NCI-H2171 (cell line): ENCODE measurements around the gene PCSK4.
"Not testable (repeated sequence)": the region's sequence is repeated elsewhere in the genome, so short reads cannot be mapped to it uniquely, and the experiment has no call there.

ENCODE experiments used
- DNase-seq: peaks from one replicate; lab custom pipeline; 2025; lab: John Stamatoyannopoulos, UW

The PCSK4 gene

DNA sequence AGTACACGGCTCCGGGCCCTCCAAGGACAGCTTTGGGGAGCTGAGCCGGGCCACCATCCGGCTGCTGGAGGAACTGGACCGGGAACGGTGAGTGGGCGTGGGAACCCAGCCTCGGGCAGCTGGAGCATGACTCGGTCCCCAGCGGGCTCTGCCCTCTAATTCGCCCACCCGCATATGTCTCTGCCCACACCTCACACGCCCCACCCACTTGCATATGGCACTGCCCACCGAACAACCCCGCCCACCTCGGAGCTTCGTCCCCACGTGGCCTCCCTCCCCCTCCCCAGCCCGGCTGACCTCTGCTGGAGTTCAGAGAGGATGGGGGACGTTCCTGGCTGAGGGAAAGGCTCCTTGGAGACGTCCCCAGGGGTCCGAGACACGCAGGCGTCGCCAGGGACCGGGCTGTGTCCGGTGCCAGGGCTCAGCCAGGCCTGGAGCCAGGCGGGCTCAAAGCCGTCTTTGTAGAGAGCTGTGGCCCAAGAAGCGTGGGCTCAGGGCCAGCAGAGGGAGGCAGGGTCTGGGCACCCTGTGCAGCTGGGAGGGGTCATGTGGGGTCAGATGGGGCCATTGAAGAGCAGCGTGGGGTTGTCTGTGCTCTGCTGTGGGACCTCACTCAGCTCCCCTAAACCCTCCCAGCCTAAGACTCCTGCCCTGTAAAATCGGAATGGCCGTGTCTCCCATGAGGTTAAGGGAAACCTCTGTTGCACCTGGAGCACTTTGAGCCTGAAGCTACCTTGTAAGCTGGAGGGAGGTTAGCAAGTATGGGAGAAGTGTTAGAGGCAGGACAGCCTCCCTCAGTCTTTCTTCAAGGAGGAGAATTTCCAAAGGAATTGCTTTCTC, 36.4 kb downstream of the PCSK4 start:
- DNase-seq: no peak

DNA sequence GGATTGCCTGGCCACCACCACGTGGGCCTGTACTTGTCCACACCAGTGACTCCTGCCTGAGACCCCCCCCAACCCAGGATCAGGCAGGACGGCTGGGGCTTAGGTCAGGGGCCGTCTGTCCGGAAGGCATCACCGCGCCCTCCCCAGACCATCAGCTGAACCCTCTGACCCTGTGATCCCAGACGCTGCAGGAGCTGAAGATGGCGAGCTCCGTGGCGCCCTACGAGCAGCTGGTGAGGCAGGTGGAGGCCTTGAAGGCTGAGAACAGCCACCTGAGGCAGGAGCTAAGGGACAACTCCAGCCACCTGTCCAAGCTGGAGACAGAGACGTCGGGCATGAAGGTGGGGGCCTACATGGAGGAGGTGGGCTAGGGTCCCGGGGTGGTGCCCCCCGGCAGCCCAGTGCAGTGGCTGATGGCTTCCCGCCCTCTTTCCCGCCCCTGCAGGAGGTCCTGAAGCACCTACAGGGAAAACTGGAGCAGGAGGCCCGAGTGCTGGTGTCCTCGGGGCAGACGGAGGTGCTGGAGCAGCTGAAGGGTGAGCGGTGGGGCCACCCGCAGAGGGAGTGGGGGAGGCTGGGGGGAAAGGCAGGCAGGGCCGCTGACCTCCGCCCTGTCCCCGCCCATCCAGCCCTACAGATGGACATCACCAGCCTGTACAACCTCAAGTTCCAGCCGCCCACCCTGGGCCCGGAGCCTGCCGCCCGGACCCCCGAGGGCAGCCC, 37.2 kb downstream of the PCSK4 start:
- DNase-seq: no peak

DNA sequence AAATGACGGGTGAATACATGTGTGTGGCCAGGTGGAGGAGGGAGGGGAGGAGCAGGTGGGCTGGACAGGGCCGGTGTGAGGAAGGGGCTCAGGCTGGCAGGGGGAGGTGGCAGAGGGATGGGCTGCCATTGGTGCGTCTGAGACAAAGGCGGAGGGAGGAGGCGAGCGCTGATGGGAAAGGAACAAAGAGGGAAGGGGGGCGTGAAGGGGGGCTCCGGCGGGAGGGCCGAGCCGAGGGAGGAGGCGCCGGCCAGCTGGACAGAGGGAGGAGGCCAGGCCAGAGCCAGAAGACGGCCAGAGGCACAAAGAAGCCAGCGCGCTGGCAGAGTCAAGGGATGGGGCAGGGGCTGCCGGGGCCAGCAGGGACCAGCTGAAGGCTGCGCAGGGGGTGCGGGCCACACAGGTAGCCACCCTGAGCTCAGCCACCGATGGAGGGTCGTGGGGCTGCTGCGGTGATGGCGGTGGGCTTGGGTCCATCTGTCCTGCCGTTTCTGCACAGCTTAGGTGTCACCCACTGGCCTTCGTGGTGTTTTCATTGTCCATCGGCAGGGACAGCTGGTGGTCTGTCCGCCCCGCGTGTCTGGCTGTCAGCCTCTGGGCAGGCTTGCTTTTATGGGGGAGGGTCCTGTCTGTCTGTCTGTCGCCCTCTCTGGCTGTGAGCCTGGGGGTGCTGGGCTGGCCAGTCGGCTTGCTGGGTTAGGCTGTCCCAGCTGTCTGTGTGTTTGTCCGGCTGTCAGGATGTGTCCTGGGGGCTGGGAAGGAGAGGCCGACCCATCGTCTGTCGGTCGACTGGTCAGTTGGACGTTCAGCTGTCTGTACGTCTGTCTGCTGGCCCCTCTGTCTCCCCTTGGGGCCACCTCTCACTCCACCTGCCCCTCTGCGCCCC, 38.0 kb downstream of the PCSK4 start:
- no peak for DNase-seq

DNA sequence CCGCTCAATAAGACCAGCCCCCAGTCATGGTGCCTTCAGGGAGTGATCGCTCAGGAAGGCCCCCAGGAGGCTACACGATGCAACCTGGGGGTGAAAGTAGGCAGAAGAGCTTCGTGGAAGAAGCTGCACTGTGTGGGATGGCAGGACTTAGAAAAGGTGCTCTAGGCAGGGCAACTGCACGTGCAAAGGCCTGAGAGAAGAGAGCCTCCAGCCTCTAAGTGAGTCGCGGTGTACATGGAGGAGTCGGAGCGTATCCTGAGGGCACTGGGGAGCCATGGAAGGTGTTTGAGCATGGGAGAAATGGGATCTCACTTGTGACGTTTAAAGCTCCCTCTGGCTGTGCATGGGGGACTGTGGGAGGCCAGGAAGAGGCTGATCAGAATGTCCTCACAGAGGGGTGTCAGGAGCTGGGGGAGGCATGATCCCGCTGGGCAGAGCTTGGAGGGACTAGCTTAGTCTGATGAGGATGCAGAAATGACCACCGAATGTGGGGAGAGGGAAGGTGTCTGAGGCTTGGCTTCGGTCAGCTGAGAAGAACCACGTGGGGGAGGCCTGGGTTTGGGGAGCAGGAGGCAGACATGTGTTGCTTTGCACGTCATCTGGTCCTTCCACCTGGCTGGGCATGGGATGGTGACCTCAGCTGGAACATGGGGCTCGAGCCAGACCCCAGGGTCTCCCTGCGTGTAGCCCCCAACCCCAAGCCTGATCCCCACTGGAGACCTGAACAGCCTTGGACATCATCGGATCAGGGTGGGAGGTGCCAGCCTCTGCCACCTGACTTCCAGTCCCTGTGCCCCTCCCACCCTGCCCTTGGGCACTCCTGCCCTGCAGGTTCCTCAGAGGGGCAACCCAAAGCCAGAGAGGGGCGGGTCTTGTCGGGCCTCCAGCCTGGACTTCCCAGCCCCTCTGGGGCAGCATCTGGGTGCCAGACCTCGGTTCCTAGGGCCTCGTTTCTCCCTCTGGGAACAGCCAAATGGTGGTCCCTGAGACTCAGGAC, 39.1 kb downstream of the PCSK4 start:
- no peak for DNase-seq

DNA sequence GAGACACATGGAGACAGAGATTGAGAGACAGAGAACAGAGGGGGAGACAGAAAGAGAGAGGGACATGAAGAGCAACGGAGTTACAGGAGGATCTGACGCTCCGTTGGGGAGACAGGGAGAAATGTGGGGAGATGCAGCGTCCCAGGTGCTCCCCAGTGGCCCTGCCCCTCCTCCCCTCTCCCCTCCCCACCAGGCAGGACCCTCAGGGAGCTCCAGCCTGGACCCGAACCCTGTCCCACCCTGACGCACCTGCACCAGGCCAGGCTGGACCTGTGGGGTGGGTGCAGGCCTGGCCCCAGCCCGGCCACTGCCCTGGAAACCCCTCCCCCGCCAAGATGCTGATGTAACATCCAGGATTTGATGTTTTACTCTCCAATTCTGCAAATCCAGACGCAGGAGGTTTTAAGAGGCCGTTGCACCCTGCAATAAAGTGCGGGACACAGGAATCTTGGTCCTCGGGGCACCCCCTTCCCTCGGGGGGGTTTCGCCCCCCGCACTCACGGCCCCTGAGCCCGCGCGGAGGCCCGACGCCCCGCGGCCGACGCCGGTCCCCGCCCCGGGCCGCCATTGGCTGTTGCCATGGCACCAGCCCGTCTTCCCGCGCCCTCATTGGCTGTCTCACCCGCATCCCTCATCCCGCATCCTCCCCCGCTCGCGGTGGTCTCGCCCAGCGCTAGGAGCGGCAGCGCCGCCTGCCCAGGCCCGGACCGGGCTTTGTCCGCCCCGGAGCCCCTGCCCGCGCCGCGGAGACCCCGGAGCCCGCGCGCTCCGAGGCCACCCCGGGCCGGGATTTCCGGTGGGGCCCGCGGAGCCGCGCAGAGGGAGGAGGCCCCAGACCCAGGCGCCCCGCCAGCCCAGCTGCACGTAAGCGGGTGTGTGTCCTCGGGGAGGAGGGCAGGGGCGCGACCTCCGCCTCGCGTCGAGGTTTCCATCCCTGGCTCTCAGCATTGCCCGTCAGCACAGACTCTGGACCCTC, 40.4 kb downstream of the PCSK4 start, which contains the start of gene APC2:
APC2 (plus strand) TSS at position 655 of the 976 bp plus-strand sequence. CDS start 2,881 bp downstream, outside the sequence.
- peak; percentile 79 for DNase-seq

DNA sequence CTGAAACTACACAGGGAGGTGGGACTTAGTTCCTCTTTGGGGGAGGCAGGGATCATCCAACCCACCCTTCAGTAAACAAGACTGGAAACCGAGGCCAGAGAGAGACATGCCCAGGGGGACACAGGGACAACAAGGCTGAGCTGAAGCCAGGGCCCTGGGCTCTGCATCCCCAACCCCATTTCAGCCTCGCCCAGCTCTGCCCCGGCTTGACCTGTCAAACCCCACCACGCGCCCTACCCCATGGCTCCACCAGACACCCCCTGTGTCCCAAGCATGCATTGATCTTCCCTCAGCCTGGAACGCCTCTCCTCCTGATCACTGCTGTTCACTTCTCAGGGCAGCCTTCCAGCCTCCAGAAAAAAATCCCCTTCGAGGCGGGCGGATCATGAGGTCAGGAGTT, 42.2 kb downstream of the PCSK4 start:
- DNase-seq: no peak

DNA sequence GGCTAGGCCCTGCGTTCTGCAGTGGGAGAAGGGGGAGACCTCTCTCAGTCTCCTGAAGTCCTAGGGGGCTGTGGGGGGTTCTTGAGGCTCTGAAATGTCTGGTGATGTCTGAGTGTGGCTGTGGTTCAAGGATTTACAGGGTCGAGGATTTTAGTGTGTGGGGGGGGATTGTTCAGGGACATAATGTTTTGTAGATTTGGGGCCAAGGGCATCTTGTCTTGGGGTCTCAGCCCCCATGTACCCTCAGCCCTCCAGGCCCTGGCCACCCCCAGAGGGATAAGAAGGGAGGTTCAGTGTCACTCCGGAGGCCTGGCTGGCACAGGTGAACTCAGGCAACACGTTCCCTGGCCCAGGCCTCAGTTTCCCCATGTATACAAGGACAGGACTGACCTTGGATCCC, 42.6 kb downstream of the PCSK4 start:
- no peak for DNase-seq

DNA sequence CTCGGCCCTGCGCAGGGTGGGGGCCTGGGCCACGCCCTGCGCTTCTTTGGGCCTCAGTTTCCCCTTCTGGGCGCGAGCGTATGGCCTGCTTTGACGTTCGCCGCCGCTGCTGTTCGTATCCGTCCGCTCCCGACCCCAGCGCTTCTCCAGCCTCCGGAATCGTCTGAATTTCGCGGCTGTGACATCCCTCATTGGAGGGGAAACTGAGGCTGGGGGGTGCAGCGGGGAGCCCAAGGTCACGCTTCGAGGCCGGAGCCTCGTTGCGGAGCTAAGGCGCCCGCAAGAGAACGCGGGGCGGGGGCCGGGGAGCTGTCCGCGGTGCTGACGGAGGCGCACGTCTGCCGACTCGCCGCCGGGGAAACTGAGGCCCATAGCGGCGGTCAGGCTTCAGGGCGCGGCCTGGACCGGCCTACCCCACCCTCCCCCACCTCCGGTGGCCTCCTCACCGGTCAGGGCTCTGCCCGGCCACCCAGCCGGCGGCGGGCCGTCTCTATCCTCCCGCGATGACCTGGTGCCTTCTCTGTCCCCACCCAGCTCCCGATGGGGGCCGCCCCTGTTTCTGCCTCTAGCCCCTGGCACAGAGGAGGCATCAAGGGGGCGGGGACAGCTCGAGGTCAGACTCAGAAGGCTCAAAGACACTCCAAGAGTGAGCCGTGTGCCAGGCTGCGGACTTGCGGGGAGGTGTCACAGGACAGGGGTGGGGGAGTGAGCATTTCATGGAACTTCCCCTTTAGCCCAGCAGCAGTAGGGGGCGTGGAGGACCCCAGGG, 43.3 kb downstream of the PCSK4 start:
- no peak for DNase-seq

DNA sequence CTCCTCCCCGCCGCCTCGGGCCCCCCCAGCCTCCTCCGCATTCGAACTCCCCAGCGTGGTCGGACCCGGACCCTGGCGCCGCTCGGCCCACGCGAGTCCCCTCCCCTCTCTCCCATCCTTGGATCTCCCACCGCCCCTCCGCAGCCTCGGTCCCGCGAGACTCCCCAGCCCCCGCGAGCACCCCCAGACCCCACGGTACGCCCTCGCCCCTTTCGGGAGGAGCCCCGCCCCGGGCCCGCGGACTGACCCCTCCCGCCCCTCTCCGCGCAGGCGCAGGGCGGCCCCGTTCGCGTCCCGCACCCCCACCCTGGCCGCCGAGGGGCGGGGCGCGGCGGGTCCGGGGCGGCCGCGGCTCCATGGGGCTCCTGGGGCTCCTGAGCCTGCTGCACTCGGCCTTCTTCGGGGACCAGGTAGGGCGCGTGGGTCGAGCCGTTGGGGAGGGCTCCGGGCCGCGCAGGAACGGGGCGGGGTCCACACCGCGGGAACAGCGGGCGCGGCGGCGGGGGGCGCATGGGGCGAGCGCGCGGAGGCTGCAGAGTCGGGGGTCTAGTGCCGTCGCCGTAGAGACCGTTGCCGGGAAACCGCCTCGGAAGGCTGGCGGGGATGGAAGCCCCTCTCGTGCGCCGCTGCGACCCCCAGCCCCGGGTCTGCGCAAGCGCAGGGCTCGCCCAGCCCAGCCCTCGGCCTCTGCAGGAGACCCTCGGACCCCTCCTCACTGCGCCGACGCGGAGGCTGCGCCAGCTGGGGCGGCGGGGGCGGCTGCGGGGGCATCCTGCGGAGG, 44.0 kb downstream of the PCSK4 start:
- DNase-seq: peak; percentile 50

DNA sequence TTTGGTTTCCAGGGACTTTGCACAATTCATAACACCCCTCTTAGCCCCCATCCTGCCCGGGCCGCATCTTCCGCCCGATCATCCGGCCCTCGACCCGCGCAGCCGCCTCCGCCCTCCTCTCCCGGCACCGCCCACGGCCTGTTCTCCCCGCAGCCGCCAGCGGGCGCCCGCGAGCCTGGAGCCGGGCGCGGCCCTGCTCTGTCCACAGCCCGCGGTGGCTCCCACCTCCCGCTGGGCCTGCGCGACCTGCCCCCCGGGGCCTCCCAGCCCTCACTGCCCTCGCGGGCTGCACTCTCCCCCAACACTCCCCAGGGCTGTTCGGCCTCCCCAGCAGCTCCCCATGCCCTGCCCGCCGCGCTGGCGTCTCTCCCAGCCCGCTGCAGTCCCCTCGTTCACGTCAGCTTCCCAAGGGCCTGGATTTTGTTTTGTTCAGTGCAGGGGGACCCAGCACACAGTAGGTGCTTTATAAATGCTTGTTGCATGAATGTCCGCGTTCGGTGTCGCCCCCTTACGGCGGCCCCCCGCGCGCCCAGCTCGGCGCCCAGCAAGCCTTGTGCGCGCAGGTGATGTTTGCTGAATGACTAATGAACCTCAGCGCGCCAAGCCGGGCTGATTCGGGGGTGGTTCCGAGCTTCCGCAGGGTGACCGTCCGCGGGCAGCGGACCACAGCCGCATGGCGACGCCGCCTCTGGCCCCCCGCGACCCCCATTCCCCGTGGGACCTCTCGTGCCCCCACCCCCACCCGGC, 44.8 kb downstream of the PCSK4 start:
- peak; percentile 59 for DNase-seq

DNA sequence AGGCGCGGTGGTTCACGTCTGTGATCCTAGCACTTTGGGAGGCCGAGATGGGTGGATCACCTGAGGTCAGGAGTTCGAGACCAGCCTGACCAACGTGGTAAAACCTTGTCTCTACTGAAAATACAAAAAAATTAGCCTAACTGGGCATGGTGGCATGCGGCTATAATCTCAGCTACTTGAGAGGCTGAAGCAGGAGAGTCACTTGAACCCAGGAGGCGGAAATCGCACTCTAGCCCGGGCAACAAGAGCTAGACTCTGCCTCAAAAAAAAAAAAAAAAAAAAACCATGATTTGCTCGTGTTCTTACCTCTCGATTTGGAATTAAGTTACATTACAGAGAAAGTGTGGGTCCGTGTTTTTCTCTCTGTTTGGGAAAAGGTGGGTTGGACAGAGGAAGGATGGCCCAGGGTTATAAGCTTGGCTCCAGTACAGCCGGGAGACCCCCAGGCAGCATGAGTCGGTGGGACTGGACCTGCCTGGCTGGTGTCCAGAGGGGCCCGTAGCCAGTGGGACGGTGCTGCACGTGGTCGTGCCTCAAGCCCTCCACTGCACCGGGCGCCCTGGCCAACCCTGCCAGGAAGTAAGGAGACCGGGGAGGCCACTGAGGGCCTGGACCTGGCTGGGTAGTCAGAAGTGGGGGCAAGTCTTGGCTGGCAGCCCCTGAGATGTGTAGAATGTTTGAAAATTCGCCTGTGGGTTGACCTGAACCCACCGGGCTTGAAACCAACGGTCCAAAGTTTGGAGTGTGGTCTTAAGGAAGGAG, 48.3 kb downstream of the PCSK4 start:
- DNase-seq: no peak

DNA sequence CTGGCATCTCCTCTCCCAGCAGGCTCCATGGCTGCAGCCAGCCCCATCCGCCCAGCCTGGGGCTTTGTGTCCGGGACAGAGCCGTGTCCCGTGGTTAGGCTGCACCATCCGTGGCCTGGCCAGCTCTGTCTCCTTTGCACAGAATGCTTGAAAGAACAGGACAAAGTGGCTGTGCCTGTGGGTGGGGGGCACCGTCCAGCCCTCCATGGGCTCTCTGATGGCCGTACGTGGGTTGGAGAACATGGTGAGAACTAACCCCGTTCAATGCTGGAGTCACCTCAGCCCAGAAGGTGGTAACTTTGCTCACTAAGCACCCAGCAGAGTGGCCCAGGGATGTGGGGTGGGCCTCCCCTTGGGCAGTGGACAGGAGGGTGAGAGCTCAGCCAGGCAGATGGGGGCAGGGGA, 49.1 kb downstream of the PCSK4 start:
- no peak for DNase-seq

DNA sequence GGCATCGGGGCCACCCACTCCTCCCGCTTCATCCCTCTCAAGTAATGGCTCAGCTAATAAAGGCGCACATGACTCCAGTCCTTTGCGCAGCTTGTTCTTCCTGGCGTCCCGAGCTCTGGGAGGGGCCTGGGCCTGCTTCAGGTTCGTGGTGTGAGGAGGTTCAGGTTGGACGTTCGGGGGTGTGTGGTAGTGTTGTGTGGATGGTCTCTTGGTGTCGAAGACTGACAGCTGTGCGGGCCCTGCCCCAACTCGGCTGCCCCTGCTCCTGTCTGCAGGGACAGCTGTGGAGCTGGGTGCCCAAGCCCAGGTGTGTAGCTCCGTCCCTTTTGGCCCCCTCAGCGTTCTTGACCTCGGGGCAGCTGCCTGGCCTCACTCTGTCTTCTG, 49.7 kb downstream of the PCSK4 start:
- no peak for DNase-seq

DNA sequence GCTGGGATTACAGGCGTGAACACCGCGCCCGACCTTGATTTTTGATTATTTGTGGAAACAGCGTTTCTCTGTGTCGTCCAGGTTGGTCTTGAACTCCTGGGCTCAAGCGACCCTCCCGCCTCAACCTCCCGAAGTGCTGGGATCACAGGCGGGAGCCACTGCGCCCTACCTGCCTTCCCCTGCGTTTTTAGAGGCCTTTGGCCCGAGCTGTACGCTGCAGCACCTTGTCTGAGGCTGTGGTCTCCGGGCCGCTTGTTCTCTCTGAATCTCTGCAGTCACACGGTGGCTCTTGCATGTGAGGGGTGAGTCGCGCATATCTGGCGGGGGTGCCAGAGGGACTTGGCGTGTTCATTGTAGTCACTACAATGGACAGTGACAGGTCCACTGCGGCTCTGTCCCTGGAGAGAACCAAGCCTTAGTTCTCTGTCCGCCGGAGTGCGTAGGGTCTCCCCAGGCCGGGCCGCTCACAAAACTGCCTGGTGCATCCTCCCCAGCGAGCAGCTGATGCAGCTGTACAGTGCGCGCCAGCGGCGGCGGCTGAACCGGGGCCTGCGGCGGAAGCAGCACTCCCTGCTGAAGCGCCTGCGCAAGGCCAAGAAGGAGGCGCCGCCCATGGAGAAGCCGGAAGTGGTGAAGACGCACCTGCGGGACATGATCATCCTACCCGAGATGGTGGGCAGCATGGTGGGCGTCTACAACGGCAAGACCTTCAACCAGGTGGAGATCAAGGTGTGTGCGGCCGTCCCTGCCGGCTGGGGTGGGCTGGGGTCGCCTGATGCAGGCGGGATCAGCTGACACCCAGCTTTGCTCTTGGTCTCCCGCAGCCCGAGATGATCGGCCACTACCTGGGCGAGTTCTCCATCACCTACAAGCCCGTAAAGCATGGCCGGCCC, 50.4 kb downstream of the PCSK4 start:
- DNase-seq: not testable (repeated sequence)

DNA sequence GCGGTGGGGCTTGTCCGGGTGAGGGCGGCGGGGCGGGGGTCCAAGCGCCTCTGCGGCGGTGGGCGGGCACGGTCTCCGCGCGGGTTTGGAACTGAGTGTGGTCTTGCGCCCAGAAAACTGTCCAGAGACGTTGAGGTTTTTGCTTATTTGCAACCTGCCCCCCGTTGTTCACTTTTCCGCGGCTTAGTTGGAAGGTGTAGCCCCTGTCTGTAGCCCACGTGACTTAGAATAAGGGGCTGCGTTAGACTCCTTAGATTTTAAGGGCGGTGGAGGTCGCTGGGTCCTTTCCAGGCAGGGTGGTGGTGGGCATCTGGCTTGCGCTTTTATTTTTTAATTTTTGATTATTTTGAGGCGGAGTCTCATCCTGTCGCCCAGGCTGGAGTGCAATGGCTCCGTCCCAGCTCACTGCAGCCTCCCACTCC, 51.2 kb downstream of the PCSK4 start:
- no peak for DNase-seq
